HTERT RPE-1 (cell line): ENCODE results near the gene MYLK.

Experiments used
- in situ Hi-C: fragments of 300-500 bp; cut with MboI; formaldehyde crosslinking; loops from 4 replicates; pipeline ENCODE4 v1.14.3; 2020; ENCODE audit warnings: low sequenced_read_pairs

Gene MYLK

GRCh38 chr3:123798550-123798949 is 85.6 kb downstream of the MYLK start:
- in situ Hi-C loops = no loop called here

DNA sequence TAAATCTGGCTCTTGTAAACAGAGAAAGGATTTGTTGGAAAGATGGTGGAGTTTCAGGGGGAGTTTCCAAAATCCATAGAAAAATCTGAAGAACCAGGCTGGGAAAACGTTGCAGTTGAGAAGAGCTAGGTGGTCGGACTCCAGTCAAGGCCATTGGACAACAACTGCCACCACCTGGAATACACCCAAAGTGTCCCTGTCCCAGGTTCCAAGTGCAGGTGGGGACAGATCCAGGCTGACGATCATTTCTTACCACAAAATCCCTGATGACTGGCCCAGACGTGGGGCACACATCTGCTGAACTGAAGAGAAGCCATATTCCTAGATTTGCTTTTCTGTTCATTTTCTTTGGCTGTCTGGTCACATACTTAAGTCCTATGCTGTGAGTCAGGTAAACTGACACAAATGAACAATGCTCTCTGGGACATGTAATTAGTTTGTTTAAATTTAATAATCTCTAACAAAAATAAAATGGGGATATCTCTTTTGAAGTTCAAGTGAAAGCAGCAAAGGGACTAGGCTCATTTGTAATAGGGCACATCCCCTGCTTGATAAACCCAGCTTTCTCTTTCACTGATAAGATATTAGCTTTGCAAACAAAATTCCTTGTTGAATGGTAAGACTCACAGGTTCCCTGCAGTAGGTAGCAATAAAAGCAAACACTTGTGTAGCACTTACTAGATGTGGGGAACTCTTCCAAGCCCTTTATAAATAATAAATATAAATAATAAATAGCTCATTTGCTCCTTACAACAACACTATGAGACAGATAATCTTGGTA is 88.5 kb downstream of the MYLK start:
- in situ Hi-C loops = no loop called here

GRCh38 chr3:123793425-123793824 is 90.7 kb downstream of the MYLK start:
- in situ Hi-C loops = no loop called here

- in situ Hi-C loops = no loop called here
Measured at GRCh38 chr3:123792473-123793201, 91.5 kb downstream of the MYLK start.

- in situ Hi-C loops = no loop called here
Measured at GRCh38 chr3:123791898-123792297, 92.2 kb downstream of the MYLK start.

DNA sequence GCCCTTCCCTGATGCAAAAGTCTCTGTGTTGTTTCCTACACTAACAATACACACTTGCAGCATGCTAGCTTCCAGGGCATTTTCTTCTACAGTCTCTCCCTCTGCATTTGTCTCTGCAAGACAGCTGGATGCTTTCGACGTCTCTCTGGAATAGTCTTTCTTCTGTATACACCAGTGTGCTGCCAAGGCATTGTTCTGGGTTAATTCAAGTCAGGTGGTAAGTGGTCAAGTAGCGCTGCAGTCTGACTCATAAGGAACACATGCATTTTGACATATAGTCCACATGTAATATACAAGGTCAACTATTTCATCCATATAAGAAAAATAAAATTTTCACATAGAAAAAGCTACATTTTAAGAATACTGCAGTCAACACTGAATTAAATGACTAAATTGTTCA is 92.7 kb downstream of the MYLK start:
- in situ Hi-C loops = no loop called here

DNA sequence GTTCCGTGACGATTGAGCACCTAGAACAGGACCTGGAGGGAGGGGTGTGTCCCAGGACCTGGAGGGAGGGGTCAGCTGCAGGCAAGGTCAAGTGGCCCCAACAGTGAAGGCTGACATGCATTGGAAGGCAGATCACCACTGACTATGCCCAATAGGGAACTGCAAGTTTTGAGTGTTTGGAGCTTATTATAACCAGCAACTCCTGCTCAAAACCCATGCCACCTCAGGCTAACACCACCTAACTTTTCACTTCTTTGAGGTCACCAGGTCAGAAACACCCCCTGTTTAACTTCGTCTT is 93.1 kb downstream of the MYLK start:
- in situ Hi-C loops = no loop called here

DNA sequence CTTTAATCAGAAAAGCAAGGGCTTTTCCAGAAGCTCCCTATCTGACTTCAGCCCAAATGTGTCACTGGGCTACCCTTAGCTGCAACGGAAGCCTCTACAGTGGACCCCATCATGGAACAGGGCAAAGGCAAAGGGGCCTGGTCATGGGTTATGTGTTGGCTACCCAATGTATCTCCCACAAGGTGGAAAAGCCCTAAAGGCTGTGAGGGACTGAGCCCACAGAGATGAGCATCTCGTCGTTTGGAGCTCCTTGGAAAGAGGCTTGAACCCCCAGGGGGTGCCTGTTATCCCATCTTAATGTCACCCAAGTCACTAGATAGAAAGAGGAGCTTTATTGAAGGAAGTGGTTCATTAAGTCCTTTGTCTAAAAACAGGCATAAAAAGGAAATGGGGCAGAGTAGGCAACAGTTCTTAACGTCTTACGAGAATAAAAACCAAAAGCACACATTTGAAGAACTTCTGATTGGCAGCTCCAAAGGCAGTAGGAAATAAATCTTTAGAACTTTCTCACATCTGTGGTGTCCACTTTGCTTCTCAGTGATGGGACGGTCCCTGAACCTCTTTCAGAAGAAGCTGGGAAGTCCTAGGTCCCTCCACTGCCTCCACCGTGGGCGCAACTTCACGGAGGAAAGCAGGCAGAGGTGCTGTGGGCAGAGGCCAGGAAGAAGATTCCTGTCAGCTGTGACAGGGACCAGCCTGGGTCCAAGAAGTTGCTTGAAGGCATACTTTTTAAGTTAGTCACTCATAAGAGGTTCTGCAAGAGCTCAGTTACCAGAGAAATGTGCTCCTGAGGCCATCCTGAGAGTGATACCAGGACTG is 93.7 kb downstream of the MYLK start:
- in situ Hi-C loops = no loop called here

GRCh38 chr3:123789760-123790159 is 94.4 kb downstream of the MYLK start:
- in situ Hi-C loops = no loop called here

- in situ Hi-C loops = no loop called here
Measured at GRCh38 chr3:123789160-123789559, 95.0 kb downstream of the MYLK start.

GRCh38 chr3:123788710-123789109 is 95.4 kb downstream of the MYLK start:
- in situ Hi-C loops = no loop called here

- in situ Hi-C loops = no loop called here
Measured at GRCh38 chr3:123787133-123787532, 97.0 kb downstream of the MYLK start.

- in situ Hi-C loops = no loop called here
Measured at GRCh38 chr3:123785602-123786001, 98.5 kb downstream of the MYLK start.

DNA sequence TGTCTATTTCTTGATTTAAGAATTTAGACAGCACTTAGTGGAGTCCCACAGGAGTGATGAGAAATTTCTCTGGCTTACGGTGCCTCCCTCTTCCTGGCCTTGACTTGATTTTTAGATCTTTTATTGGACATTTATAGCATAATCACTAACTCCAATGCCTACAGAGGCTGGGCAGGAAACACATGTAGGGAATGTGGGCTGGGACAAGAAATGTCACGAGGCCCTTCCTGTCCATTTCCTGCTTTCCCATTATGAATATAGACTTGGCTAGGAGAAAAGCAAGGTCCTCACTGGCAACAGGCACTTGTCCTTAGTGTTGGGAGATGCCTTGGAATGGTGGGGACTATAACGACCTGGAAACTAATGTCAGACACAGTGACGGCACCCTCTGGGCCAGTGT is 100.3 kb downstream of the MYLK start:
- in situ Hi-C loops = no loop called here

- in situ Hi-C loops = no loop called here
Measured at GRCh38 chr3:123783050-123783689, 101.0 kb downstream of the MYLK start.

GRCh38 chr3:123782488-123782887 is 101.6 kb downstream of the MYLK start:
- in situ Hi-C loops = no loop called here

- in situ Hi-C loops = no loop called here
Measured at GRCh38 chr3:123781571-123782275, 102.4 kb downstream of the MYLK start.

DNA sequence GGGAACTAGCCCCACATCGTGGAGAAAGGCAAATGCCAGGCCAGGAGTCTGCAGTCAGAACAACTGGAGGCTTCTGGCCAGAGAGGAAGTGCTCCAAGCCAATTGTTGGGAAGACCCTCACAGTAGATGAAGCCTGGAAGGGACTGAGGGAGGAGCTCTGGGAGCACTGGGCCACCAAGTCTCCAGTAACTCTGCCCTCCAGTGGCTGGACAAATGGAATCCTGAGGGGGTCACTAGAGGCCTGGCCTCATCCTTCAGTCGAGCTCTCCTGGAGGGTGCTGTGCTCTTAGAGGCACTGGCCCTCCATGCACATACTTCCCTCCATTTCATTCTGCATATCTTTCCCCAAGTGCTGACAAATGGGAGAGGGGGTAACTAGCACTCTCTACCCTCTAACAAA is 103.0 kb downstream of the MYLK start:
- in situ Hi-C loops = no loop called here

DNA sequence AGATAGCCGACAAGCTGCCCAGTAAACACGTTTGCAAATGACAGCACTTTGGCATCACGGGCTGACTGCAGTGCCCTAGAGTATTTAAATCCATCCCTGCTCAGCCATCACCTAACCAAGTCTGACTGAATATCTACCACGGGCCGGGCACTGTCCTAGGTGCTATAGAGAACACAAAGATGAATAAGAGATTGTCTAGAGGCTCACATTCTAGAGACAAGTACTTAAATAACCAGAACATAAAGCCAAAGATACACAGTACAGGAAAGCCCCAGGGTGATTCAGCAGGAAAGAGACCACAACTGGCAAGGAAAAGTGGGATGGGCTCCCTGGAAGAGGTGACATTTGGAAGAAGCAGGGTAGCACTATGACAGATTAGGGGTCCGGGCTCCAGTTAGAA is 103.5 kb downstream of the MYLK start:
- in situ Hi-C loops = no loop called here

- in situ Hi-C loops = no loop called here
Measured at GRCh38 chr3:123779655-123780231, 104.4 kb downstream of the MYLK start.
